ENCODE measurements around the gene PRKAA2.
A peak's percentile ranks its signal among the peaks of the same experiment; 100 is the strongest.
"Not testable (repeated sequence)": the region's sequence is repeated elsewhere in the genome, so short reads cannot be mapped to it uniquely, and the experiment has no call there.

The PRKAA2 gene

DNA sequence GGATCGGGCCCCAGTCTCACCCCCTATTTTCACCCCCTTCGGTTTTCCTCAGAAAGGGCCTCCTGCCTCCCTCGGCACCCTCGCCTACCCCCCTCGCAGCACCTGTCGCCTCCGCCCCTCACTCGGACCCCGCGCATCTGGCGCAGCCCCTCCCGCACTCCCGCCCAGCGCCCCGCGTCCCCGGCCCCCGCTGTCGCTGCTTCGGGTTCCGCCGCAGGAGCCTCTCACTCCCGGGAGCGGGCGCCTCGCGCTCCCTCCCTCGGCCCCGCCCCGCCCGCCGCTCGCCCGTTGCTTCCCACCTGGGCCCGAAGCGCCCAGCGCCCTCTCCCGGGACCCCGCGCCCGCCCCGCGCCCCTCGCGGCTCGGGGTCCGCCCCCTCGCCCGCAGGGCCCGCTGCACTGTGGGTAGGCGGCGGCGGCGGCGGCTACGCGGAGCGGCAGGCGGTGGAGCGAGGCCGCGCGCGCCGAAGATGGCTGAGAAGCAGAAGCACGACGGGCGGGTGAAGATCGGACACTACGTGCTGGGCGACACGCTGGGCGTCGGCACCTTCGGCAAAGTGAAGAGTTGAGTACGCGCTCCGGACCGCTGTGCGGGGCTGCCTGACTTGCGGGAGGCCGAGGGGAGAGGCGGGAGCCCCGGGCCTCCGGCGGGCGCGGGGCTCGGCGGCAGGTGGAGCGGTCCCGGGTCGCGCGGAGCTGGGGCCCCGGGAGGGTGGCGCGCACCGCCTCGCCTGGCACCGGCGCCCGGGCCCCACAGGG lies at the start of gene PRKAA2:
TSS of gene PRKAA2 (plus strand) at position 396 of the 758 bp plus-strand sequence. CDS start at position 470, 74 bp downstream.
- peak; percentile 54 for DNase-seq (ENCODE audit: low spot score)
- in situ Hi-C loops (cut with MboI; ENCODE audit: low pct_unique_long_range_greater_than_20kb, low sequenced_read_pairs, unreplicated experiment) = no loop called here

DNA sequence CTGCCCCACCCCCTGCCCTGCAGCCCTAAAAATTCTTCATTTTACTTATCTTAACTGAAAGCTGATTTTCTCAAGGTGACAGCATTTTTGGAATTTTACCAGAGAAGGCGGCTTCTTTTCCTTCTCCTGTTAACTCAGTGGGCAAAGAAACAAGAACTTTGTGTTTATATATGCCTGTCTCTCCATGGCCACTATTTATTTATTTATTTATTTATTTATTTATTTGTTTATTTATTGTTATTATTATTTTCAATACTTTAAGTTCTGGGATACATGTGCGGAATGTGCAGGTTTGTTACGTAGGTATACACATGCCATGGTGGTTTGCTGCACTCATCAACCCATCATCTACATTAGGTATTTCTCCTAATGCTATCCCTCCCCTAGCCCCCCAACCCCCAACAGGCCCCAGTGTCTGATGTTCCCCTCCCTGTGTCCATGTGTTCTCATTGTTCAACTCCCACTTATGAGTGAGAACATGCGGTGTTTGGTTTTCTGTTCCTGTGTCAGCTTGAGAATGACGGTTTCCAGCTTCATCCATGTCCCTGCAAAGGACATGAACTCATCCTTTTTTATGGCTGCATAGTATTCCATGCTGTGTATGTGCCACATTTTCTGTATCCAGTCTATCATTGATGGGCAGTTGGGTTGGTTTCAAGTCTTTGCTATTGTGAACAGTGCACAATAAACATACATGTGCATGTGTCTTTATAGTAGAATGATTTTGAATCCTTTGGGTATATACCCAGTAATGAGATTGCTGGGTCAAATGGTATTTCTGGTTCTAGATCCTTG lies 49.5 kb upstream of the PRKAA2 start:
- in situ Hi-C loops (cut with MboI; ENCODE audit: low pct_unique_long_range_greater_than_20kb, low sequenced_read_pairs, unreplicated experiment) = loop anchor here (25.0 kb wide), 3 partner anchors 908 to 1308 kb away; no protein-coding TSS in a partner anchor
- not testable (repeated sequence) for DNase-seq (ENCODE audit: low spot score)

More for the DNA sequence above, at the start of gene PRKAA2:
- TF ChIP-seq, protein P1, sequence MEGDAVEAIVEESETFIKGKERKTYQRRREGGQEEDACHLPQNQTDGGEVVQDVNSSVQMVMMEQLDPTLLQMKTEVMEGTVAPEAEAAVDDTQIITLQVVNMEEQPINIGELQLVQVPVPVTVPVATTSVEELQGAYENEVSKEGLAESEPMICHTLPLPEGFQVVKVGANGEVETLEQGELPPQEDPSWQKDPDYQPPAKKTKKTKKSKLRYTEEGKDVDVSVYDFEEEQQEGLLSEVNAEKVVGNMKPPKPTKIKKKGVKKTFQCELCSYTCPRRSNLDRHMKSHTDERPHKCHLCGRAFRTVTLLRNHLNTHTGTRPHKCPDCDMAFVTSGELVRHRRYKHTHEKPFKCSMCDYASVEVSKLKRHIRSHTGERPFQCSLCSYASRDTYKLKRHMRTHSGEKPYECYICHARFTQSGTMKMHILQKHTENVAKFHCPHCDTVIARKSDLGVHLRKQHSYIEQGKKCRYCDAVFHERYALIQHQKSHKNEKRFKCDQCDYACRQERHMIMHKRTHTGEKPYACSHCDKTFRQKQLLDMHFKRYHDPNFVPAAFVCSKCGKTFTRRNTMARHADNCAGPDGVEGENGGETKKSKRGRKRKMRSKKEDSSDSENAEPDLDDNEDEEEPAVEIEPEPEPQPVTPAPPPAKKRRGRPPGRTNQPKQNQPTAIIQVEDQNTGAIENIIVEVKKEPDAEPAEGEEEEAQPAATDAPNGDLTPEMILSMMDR (IDR thresholded peaks at IDR 0.05; ENCODE audit: extremely low read depth, insufficient read depth, missing control alignments) = no peak

DNA sequence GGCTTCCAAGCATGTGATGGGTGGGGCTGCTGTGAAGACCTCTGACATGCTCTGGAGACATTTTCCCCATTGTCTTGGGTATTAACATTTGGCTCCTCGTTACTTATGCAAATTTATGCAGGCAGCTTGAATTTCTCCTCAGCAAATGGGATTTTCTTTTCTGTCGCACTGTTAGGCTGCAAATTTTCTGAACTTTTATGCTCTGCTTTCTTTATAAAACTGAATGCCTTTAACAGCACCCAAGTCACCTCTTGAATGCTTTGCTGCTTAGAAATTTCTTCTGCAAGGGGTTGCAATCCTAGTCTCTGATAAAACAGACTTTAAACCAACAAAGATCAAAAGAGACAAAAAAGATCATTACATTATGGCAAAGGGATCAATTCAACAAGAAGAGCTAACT lies 35.0 kb upstream of the PRKAA2 start:
- DNase-seq (ENCODE audit: low spot score); in situ Hi-C loops (cut with MboI; ENCODE audit: low pct_unique_long_range_greater_than_20kb, low sequenced_read_pairs, unreplicated experiment): not testable (repeated sequence)

DNA sequence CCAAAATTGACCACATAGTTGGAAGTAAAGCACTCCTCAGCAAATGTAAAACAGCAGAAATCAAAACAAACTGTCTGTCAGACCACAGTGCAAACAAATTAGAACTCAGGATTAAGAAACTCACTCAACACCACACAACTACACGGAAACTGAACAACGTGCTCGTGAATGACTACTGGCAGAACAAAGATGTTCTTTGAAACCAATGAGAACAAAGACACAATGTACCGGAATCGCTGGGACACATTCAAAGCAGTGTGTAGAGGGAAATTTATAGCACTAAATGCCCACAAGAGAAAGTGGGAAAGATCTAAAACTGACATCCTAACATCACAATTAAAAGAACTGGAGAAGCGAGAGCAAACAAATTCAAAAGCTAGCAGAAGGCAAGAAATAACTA lies 34.3 kb upstream of the PRKAA2 start:
- in situ Hi-C loops (cut with MboI; ENCODE audit: low pct_unique_long_range_greater_than_20kb, low sequenced_read_pairs, unreplicated experiment); DNase-seq (ENCODE audit: low spot score): not testable (repeated sequence)

DNA sequence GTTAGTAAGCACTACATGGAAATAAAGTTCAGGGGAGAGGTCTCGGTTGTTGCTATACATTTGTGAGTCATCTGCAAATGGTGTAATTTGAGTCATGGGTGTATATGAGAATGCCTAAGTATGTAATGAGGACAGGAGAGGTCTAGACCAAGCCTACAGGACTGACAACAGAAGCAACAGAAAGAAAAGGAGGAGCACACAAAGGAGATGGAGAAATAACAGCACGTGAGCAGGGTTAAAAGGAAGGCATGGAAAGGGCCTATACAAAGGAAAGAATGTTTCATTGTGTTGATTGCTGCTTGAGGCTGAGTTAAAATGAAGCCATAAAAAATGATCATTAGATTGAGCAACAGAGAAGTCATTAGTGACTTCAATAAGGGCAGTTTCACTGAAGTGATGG lies 28.0 kb upstream of the PRKAA2 start:
- in situ Hi-C loops (cut with MboI; ENCODE audit: low pct_unique_long_range_greater_than_20kb, low sequenced_read_pairs, unreplicated experiment) = no loop called here
- TF ChIP-seq, protein P1 (IDR thresholded peaks at IDR 0.05; ENCODE audit: extremely low read depth, insufficient read depth, missing control alignments) = no peak

DNA sequence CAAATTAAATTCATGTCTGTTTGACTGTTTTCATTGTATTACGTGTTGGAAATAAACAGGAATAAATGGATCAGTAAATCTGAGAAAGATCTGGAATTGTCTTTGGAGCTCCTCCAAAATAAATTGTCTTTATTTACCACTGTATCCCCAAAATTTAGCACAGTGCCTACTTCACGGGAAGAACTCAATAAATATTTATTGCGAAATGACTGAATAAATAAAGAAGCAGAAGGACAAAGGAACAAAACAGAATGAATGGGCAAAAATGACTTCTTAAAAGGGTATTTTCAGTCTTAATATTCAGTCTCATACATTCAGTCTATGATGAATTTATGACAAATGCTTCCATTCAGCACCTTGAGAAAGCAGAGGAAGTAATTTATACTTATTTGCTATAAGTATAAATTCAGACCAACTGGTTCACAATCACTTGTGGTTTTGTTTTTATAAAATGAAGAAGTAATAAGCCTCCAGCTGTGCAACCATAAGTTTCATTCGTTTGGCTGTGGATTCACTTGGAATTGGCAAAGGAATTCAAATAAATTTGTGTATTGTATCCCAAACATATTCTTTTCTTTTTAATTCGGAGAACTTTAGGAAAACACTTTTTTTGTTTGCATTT lies 19.2 kb upstream of the PRKAA2 start:
- no peak for DNase-seq (ENCODE audit: low spot score)
- in situ Hi-C loops (cut with MboI; ENCODE audit: low pct_unique_long_range_greater_than_20kb, low sequenced_read_pairs, unreplicated experiment) = no loop called here
- TF ChIP-seq, protein P1 (IDR thresholded peaks at IDR 0.05; ENCODE audit: extremely low read depth, insufficient read depth, missing control alignments) = no peak

More for the DNA sequence above, 28.0 kb upstream of the PRKAA2 start:
- no peak for DNase-seq (ENCODE audit: low spot score)

DNA sequence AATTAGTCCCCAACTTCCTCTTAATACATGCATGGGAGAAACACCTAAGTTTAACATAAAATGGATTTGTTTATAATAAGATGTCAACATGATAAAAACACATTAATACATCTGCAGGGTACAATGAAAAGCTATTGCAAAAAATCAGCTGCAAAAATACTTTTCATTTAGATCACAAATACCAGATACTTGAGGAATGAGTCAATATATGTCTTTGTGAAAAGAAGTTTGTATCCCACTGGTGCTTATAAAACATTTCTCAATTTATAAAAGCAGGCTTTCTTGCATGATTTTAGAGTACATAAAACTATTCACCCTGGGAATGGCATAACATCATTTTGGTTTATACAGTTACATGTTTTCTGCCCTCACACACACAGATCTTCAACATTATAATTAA lies 18.6 kb upstream of the PRKAA2 start:
- TF ChIP-seq, protein P1 (IDR thresholded peaks at IDR 0.05; ENCODE audit: extremely low read depth, insufficient read depth, missing control alignments) = no peak
- in situ Hi-C loops (cut with MboI; ENCODE audit: low pct_unique_long_range_greater_than_20kb, low sequenced_read_pairs, unreplicated experiment) = no loop called here
- DNase-seq (ENCODE audit: low spot score) = no peak

Measured in GM13977 (cell line).